ENCODE data around the gene ADNP2.

The ADNP2 gene

GRCh38 chr18:80187956-80188642, 79.0 kb downstream of the ADNP2 start:
- no peak for DNase-seq (ENCODE audit: extremely low read depth, low read depth)
- H3K4me3 ChIP-seq (replicated peaks; ENCODE audit: low read depth, low read length) = no peak overlapping the region
- no peak for TF ChIP-seq CTCF (IDR thresholded peaks at IDR 0.05; ENCODE audit: low read depth, low read length, missing control alignments)

GRCh38 chr18:80188643-80189530, 79.8 kb downstream of the ADNP2 start:
- TF ChIP-seq CTCF (IDR thresholded peaks at IDR 0.05; ENCODE audit: low read depth, low read length, missing control alignments) = no peak
- H3K4me3 ChIP-seq (replicated peaks; ENCODE audit: low read depth, low read length) = no peak overlapping the region
- DNase-seq (ENCODE audit: extremely low read depth, low read depth) = no peak

GRCh38 chr18:80189531-80189865, 80.4 kb downstream of the ADNP2 start:
- no peak overlapping the region for H3K4me3 ChIP-seq (replicated peaks; ENCODE audit: low read depth, low read length)
- DNase-seq (ENCODE audit: extremely low read depth, low read depth) = no peak
- no peak for TF ChIP-seq CTCF (IDR thresholded peaks at IDR 0.05; ENCODE audit: low read depth, low read length, missing control alignments)
